Measurements from ENCODE around the gene UBXN7. TPM values are rescaled to one million over a fixed set of nuclear protein-coding genes. Genes with fewer than 3 reads are reported as not detected.
"Not testable (repeated sequence)": the region's sequence is repeated elsewhere in the genome, so short reads cannot be mapped to it uniquely, and the experiment has no call there.

The UBXN7 gene
- total RNA-seq, 1 experiment from 2014 or later: 10.2 TPM

DNA sequence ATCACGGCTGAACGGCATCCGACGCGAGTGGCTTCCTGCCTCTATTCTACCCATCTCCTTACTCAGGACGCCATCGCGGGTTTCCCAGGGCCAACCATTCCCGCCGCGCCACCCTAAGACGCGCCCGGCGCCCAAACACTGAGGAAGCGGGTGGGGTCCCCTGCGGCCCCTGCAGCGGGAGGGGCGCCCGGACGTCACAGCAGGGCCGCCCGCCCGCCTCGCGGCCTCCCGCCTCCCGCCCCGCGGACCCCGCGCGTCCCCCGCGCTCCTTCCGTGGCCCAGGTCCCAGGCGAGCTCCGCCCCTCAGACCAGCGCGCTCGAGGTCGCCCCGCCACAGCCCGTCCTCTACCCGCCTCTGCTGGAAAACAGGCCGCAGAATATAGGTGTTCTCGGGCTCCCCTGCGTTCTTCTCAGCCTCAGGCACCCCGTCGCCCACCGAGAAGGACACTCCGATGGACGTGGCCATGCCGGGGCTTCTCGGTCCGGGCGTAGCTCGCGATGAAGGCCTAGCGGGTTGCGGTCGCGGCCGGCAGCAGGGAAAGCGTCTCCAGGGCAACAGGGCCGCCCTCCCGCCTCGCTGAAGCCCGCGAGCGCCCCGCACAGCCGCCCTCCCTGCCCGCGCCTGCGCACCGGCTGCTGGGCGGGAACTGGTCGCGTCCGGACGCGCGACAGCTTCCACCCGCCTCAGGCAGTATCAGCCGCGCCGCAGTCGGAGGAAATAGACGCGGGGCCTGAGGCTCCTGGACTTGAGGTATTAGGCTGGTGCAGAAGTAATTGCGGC, 114.3 kb downstream of the UBXN7 start, which contains the start of gene DYNLT2B:
TSS of gene DYNLT2B (minus strand) at position 554 of the 781 bp plus-strand sequence. CDS start at position 466, 88 bp downstream.
- POLR2A ChIA-PET (ENCODE audit: unreplicated experiment): interaction anchor here (0.6 kb wide), 1 partner anchor 19 kb away, joined by 3 read pairs; no protein-coding TSS in a partner anchor
- peaks cover 4% of the 10 kb centered on the region; the same call in 1 of the 2 replicates for H3K4me1 ChIP-seq (ENCODE audit: insufficient read depth, low read length)
- H3K27ac ChIP-seq (ENCODE audit: low read length): peak within 1 kb of the TSS; percentile 77
- peaks cover 15% of the 10 kb centered on the region for H3K79me2 ChIP-seq (ENCODE audit: low read length)
- H3K27me3 ChIP-seq (ENCODE audit: low read length): no peaks in the 10 kb centered on the region
- H3K9ac ChIP-seq (ENCODE audit: low read length): peak within 1 kb of the TSS; percentile 92
- TF ChIP-seq EZH2phosphoT487 (IDR thresholded peaks at IDR 0.05; ENCODE audit: borderline replicate concordance, low read length) (no peak), EZH2 (IDR thresholded peaks at IDR 0.05; ENCODE audit: low read length, unreplicated experiment) (no peak)
- TF ChIP-seq, protein P1, sequence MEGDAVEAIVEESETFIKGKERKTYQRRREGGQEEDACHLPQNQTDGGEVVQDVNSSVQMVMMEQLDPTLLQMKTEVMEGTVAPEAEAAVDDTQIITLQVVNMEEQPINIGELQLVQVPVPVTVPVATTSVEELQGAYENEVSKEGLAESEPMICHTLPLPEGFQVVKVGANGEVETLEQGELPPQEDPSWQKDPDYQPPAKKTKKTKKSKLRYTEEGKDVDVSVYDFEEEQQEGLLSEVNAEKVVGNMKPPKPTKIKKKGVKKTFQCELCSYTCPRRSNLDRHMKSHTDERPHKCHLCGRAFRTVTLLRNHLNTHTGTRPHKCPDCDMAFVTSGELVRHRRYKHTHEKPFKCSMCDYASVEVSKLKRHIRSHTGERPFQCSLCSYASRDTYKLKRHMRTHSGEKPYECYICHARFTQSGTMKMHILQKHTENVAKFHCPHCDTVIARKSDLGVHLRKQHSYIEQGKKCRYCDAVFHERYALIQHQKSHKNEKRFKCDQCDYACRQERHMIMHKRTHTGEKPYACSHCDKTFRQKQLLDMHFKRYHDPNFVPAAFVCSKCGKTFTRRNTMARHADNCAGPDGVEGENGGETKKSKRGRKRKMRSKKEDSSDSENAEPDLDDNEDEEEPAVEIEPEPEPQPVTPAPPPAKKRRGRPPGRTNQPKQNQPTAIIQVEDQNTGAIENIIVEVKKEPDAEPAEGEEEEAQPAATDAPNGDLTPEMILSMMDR (conservative IDR thresholded peaks at IDR 0.05; ENCODE audit: low read depth, low read length): no peak
- H3K4me3 ChIP-seq (ENCODE audit: low read length): peak within 1 kb of the TSS; percentile 96
- DNase-seq (peak; percentile 93), ATAC-seq (peak; percentile 88)
- H3K4me2 ChIP-seq (ENCODE audit: low read length): peak within 1 kb of the TSS; percentile 91
- H3F3A ChIP-seq (ENCODE audit: low read length, unreplicated experiment): no peaks in the 10 kb centered on the region
- no peaks in the 10 kb centered on the region for H3K9me3 ChIP-seq (ENCODE audit: low read length)
- H3K9me2 ChIP-seq (replicated peaks; ENCODE audit: low read length): no peaks in the 10 kb centered on the region
- H4K20me1 ChIP-seq (ENCODE audit: low read length): no peaks in the 10 kb centered on the region
- intact Hi-C loops (cut with micrococcal nuclease): no loop called here
- BruUV-seq (replicated peaks): no TSS peak
- H2AFZ ChIP-seq (ENCODE audit: low read length): peak within 1 kb of the TSS; percentile 98
- CTCF ChIA-PET: no interaction called here
- H3K36me3 ChIP-seq (ENCODE audit: low read depth, low read length): no peaks in the 10 kb centered on the region; the same call in 1 of the 2 replicates

DNA sequence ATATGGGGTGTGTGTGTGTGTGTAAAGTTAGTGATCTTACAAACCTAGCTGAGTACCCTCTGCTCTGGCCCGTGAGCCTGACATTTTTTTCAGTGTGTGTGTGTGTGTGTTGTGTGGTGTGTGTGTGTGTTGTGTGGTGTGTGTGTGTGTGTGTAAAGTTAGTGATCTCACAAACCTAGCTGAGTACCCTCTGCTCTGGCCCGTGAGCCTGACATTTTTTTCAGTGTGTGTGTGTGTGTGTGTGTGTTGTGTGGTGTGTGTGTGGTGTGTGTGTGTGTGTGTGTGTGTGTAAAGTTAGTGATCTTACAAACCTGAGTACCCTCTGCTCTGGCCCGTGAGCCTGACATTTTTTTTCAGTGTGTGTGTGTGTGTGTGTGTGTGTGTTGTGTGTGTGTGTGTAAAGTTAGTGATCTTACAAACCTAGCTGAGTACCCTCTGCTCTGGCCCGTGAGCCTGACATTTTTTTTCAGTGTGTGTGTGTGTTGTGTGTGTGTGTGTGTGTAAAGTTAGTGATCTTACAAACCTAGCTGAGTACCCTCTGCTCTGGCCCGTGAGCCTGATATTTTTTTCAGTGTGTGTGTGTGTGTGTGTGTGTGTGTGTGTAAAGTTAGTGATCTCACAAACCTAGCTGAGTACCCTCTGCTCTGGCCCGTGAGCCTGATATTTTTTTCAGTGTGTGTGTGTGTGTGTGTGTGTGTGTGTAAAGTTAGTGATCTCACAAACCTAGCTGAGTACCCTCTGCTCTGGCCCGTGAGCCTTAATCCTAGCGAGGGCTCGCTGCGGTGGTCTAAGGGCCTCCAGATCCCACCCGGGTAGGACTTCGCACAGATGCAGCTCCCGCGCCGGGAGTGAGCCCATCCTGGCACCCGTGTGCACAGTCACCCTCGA, 115.2 kb downstream of the UBXN7 start:
- intact Hi-C loops (cut with micrococcal nuclease); H3K27me3 ChIP-seq (ENCODE audit: low read length); H3K36me3 ChIP-seq (ENCODE audit: low read depth, low read length); H4K20me1 ChIP-seq (ENCODE audit: low read length); H3K4me1 ChIP-seq (ENCODE audit: insufficient read depth, low read length); BruUV-seq (replicated peaks); H3K9me2 ChIP-seq (replicated peaks; ENCODE audit: low read length); H3F3A ChIP-seq (ENCODE audit: low read length, unreplicated experiment); DNase-seq; H3K9me3 ChIP-seq (ENCODE audit: low read length); ATAC-seq: not testable (repeated sequence)
- H3K27ac ChIP-seq (ENCODE audit: low read length): peak overlapping the region; percentile 77
- peak overlapping the region; percentile 91 for H3K4me2 ChIP-seq (ENCODE audit: low read length)
- CTCF ChIA-PET: interaction anchor here (0.6 kb wide), 1 partner anchor 1212 kb away, joined by 3 read pairs; no protein-coding TSS in a partner anchor
- H3K4me3 ChIP-seq (ENCODE audit: low read length): peak overlapping the region; percentile 96
- H2AFZ ChIP-seq (ENCODE audit: low read length): peak overlapping the region; percentile 98
- H3K9ac ChIP-seq (ENCODE audit: low read length): peak overlapping the region; percentile 92
- POLR2A ChIA-PET (ENCODE audit: unreplicated experiment): interaction anchor here (0.8 kb wide), 1 partner anchor 297 kb away, joined by 8 read pairs; no protein-coding TSS in a partner anchor
- peaks cover 15% of the 10 kb centered on the region for H3K79me2 ChIP-seq (ENCODE audit: low read length)

DNA sequence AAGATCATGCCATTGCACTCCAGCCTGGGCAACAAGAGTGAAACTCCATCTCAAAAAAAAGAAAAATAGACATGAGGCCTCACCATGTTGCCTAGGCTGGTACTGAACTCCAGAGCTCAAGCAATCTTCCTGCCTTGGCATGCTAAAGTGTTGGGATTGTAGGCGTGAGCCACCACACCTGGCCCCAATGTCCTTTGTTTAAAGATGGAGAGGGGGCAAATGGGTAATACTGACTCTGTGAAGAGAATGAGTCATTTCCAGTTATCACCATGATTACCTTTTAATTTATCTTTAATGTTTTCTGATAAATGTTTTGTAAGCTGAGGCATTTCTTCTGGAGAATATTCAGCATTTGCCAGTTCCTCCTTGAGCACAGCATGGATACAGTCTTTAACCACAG, 116.4 kb downstream of the UBXN7 start:
- H3K9me2 ChIP-seq (replicated peaks; ENCODE audit: low read length): no peaks in the 10 kb centered on the region
- no peaks in the 10 kb centered on the region for H3K9me3 ChIP-seq (ENCODE audit: low read length)
- no peak for TF ChIP-seq EZH2 (IDR thresholded peaks at IDR 0.05; ENCODE audit: low read length, unreplicated experiment)
- TF ChIP-seq, protein P1 (conservative IDR thresholded peaks at IDR 0.05; ENCODE audit: low read depth, low read length): no peak
- no peak for TF ChIP-seq EZH2phosphoT487 (IDR thresholded peaks at IDR 0.05; ENCODE audit: borderline replicate concordance, low read length)
- BruUV-seq (replicated peaks): no TSS peak
- no peaks in the 10 kb centered on the region for H3F3A ChIP-seq (ENCODE audit: low read length, unreplicated experiment)
- H4K20me1 ChIP-seq (ENCODE audit: low read length): no peaks in the 10 kb centered on the region
- H3K36me3 ChIP-seq (ENCODE audit: low read depth, low read length): no peaks in the 10 kb centered on the region; the same call in 1 of the 2 replicates
- peaks cover 4% of the 10 kb centered on the region; the same call in 1 of the 2 replicates for H3K4me1 ChIP-seq (ENCODE audit: insufficient read depth, low read length)
- no peak overlapping the region for H3K27ac ChIP-seq (ENCODE audit: low read length)
- no peak for DNase-seq
- no peak for ATAC-seq
- no peak overlapping the region for H3K9ac ChIP-seq (ENCODE audit: low read length)
- ChIA-PET CTCF (no interaction called here), POLR2A (ENCODE audit: unreplicated experiment) (no interaction called here)
- H2AFZ ChIP-seq (ENCODE audit: low read length): no peak overlapping the region
- intact Hi-C loops (cut with micrococcal nuclease): no loop called here
- H3K27me3 ChIP-seq (ENCODE audit: low read length): no peaks in the 10 kb centered on the region
- H3K4me3 ChIP-seq (ENCODE audit: low read length): no peak overlapping the region
- no peak overlapping the region for H3K4me2 ChIP-seq (ENCODE audit: low read length)
- H3K79me2 ChIP-seq (ENCODE audit: low read length): peaks cover 15% of the 10 kb centered on the region

Data from PC-3 (cell line).